GM12878 (cell line): ENCODE results near the gene FRRS1L. TPM values are rescaled to one million over a fixed set of nuclear protein-coding genes. Genes with fewer than 3 reads are reported as not detected.

Source experiments
- ATAC-seq: fragments of 200-7000 bp; cut with Tn5 transposase; 3 replicates; pipeline ENCODE4 v1.9.1; 2020; ENCODE audit warnings: mild to moderate bottlenecking, moderate library complexity
- BruUV-seq: library from RNA; stranded (reverse); fragments of 400-500 nt; replicated peaks from 2 replicates; lab custom pipeline; 2021; lab: Mats Ljungman, UMichigan
- CTCF ChIA-PET: fragments of 300-600 bp; sonication (Branson Sonifier 250); formaldehyde crosslinking; extraction: SDS; loops from one replicate; lab custom pipeline; 2021; ENCODE audit warnings: inconsistent platforms; lab: Yijun Ruan, JAX
- POLR2A ChIA-PET: fragments of 350-600 bp; formaldehyde crosslinking; extraction: SDS; loops from one replicate; lab custom pipeline; 2021; ENCODE audit warnings: inconsistent platforms; lab: Charles Lee
- RAD21 ChIA-PET: fragments of 300-600 bp; sonication (Branson Sonifier 250); formaldehyde crosslinking; loops from one replicate; lab custom pipeline; 2023; ENCODE audit warnings: antibody characterized with exemption; ENCODE audit not compliant: unreplicated experiment; lab: Charles Lee
- SMC1A ChIA-PET: fragments of 300-600 bp; sonication (Branson Sonifier 250); formaldehyde crosslinking; loops from one replicate; lab custom pipeline; 2023; ENCODE audit not compliant: unreplicated experiment, uncharacterized antibody; lab: Charles Lee
- DNase-seq: peaks from one replicate; pipeline ENCODE4 v3.0.0-alpha.2; 2011; ENCODE audit warnings: low read depth, low spot score
- FAIRE-seq: peaks from 3 replicates; lab custom pipeline; 2011; peaks lifted over from hg19 to GRCh38; lab: Jason Lieb, UNC
- H2AFZ ChIP-seq: 2 replicates; pipeline ENCODE4 v1.6.0; 2011; ENCODE audit warnings: low read depth, low read length, control low read depth; ENCODE audit not compliant: control insufficient read depth
- H3K27ac ChIP-seq: 2 replicates; pipeline ENCODE4 v1.5.1; 2011; ENCODE audit warnings: control low read depth; ENCODE audit not compliant: control insufficient read depth, insufficient read depth
- H3K27me3 ChIP-seq, 2 experiments: replicated peaks in 1 of 2; 2 replicates each; pipeline versions ENCODE4 v1.6.0 to v1.6.1; 2011; ENCODE audit warnings: low read length in 1 of 2; ENCODE audit not compliant: control insufficient read depth in 2 of 2, insufficient read depth in 2 of 2
- H3K36me3 ChIP-seq, 2 experiments: 2 replicates each; pipeline ENCODE4 v1.5.1; 2011; ENCODE audit warnings: low read length in 1 of 2; ENCODE audit not compliant: control insufficient read depth in 2 of 2, insufficient read depth in 2 of 2
- H3K4me1 ChIP-seq: 2 replicates; pipeline ENCODE4 v1.6.1; 2011; ENCODE audit warnings: mild to moderate bottlenecking, low read length, moderate library complexity, mixed read lengths; ENCODE audit not compliant: control insufficient read depth, insufficient read depth
- H3K4me2 ChIP-seq: 2 replicates; pipeline ENCODE4 v1.6.0; 2011; ENCODE audit warnings: control low read depth; ENCODE audit not compliant: control insufficient read depth, insufficient read depth
- H3K4me3 ChIP-seq: fragments of 200-600 bp; sonication (generic); 2 replicates; pipeline ENCODE4 v1.5.1; 2016
- H3K79me2 ChIP-seq: 2 replicates; pipeline ENCODE4 v1.6.0; 2011; ENCODE audit warnings: low read length; ENCODE audit not compliant: control insufficient read depth, insufficient read depth
- H3K9ac ChIP-seq: 2 replicates; pipeline ENCODE4 v1.8.0; 2011; ENCODE audit warnings: low read length, control low read depth, mixed read lengths; ENCODE audit not compliant: control insufficient read depth, insufficient read depth
- H3K9me3 ChIP-seq: replicated peaks from 3 replicates; pipeline ENCODE4 v1.5.1; 2011; ENCODE audit warnings: mild to moderate bottlenecking, low read length; ENCODE audit not compliant: control insufficient read depth, insufficient read depth
- H4K20me1 ChIP-seq: 2 replicates; pipeline ENCODE4 v1.6.0; 2011; ENCODE audit not compliant: control insufficient read depth, insufficient read depth
- BMI1 ChIP-seq: fragments of 450-650 bp; IDR thresholded peaks from 2 replicates; pipeline ENCODE4 v1.6.1; 2016; ENCODE audit warnings: mild to moderate bottlenecking, moderate library complexity, borderline replicate concordance
- CBX3 ChIP-seq: fragments of 200-600 bp; sonication (generic); IDR thresholded peaks from 2 replicates; pipeline ENCODE4 v1.6.1; 2016; ENCODE audit warnings: low read depth, borderline replicate concordance
- ESRRA ChIP-seq: IDR thresholded peaks from 2 replicates; pipeline ENCODE4 v1.6.1; 2012; ENCODE audit warnings: mild to moderate bottlenecking, low read length, improper control_type of control experiment
- IKZF1 ChIP-seq: fragments of 450-650 bp; conservative IDR thresholded peaks from 2 replicates; pipeline ENCODE4 v1.6.1; 2017; ENCODE audit warnings: antibody characterized with exemption, mild to moderate bottlenecking
- IKZF2 ChIP-seq, 2 experiments: fragments of 450-650 bp; IDR thresholded peaks; 2 replicates each; pipeline ENCODE4 v1.6.1; 2017; ENCODE audit warnings: mild to moderate bottlenecking in 2 of 2, moderate library complexity in 2 of 2
- JUNB ChIP-seq: IDR thresholded peaks from 2 replicates; pipeline ENCODE4 v1.6.1; 2016; ENCODE audit warnings: antibody characterized with exemption, mild to moderate bottlenecking
- MEF2B ChIP-seq: fragments of 450-650 bp; IDR thresholded peaks from 2 replicates; pipeline ENCODE4 v1.6.1; 2018; ENCODE audit warnings: mild to moderate bottlenecking, moderate library complexity; ENCODE audit not compliant: partially characterized antibody, poor library complexity, severe bottlenecking
- MLLT1 ChIP-seq: fragments of 450-650 bp; IDR thresholded peaks from 2 replicates; pipeline ENCODE4 v1.6.1; 2016; ENCODE audit warnings: mild to moderate bottlenecking
- MTA2 ChIP-seq: fragments of 450-650 bp; IDR thresholded peaks from 2 replicates; pipeline ENCODE4 v1.6.1; 2016; ENCODE audit warnings: low read depth, mild to moderate bottlenecking, moderate library complexity
- PAX5 ChIP-seq: IDR thresholded peaks from 2 replicates; pipeline ENCODE4 v1.6.1; 2011; ENCODE audit warnings: low read depth, low read length, borderline replicate concordance
- PBX3 ChIP-seq: IDR thresholded peaks from 2 replicates; pipeline ENCODE4 v1.6.1; 2011; ENCODE audit warnings: mild to moderate bottlenecking, low read depth, low read length, moderate library complexity; ENCODE audit not compliant: insufficient replicate concordance
- PML ChIP-seq: IDR thresholded peaks from 2 replicates; pipeline ENCODE4 v1.6.1; 2012; ENCODE audit warnings: low read length, inconsistent platforms
- POLR2AphosphoS5 ChIP-seq: IDR thresholded peaks from 2 replicates; pipeline ENCODE4 v1.6.1; 2011; ENCODE audit warnings: mild to moderate bottlenecking, low read length, inconsistent platforms
- ZNF384 ChIP-seq: IDR thresholded peaks from 2 replicates; pipeline ENCODE4 v1.6.1; 2012; ENCODE audit warnings: low read depth, mild to moderate bottlenecking, low read length, improper control_type of control experiment, borderline replicate concordance
- WGBS: methylation state at CpG from one replicate; pipeline ENCODE4 v1.1.6; 2016; ENCODE audit warnings: low lambda C conversion rate; ENCODE audit not compliant: insufficient replicate concordance, insufficient coverage; ENCODE audit errors: missing lambda C conversion rate; 5-methylcytosine and 5-hydroxymethylcytosine counted together
- in situ Hi-C: fragments of 300-500 bp; cut with MboI; formaldehyde crosslinking; loops from 9 replicates; pipeline ENCODE4 v1.14.3; 2018; ENCODE audit warnings: mixed read lengths
- intact Hi-C: fragments of 100-400 bp; cut with micrococcal nuclease; formaldehyde crosslinking; loops from one replicate; pipeline ENCODE4 v1.14.2; 2022; ENCODE audit not compliant: unreplicated experiment
- polyA plus RNA-seq, 11 experiments: library from polyadenylated mRNA; depleted of rRNA in 4 of 11; unstranded in 6 of 11; stranded (reverse) in 5 of 11; fragments of >200 nt; fragmentation: Nextera tagmentation in 4 of 11; fragmentation: Illumina TruSeq in 1 of 11; extraction: Ambion mirVana in 4 of 11; extraction: Trizol in 1 of 11; gene quantifications; 1 replicate in 1 of 11; 2 replicates in 10 of 11; pipeline versions ENCODE4 v1.2.1 to v1.2.3, GENCODE V29; 2011 to 2016; ENCODE audit warnings: inconsistent platforms in 2 of 11, missing spikeins in 2 of 11, low read depth in 1 of 11
- total RNA-seq, 4 experiments: library from RNA; depleted of rRNA in 3 of 4; stranded (reverse); fragments of >200 nt in 3 of 4; fragmentation: Illumina TruSeq in 1 of 4; extraction: Trizol in 1 of 4; gene quantifications; 2 replicates each; pipeline versions ENCODE4 v1.2.1 to v1.2.3, GENCODE V29; 2013 to 2021

The FRRS1L gene
- total and polyA plus RNA-seq, 10 of the 15 experiments (the other 5 are each of a cell fraction or from before 2014, with no cell fraction given) = not detected

GRCh38 chr9:109141375-109141774 is 25.7 kb downstream of the FRRS1L start:
- ChIA-PET POLR2A (no interaction called here), RAD21 (no interaction called here), CTCF (no interaction called here), SMC1A (no interaction called here)
- H3K9me3 ChIP-seq = no peaks in the 10 kb centered on the region
- BruUV-seq = no TSS peak
- H3K27me3 ChIP-seq = no peaks in the 10 kb centered on the region
- no peak overlapping the region for H3K9ac ChIP-seq
- no peaks in the 10 kb centered on the region for H3K4me1 ChIP-seq
- in situ Hi-C loops = no loop called here
- intact Hi-C loops = no loop called here
- H3K4me2 ChIP-seq = no peak overlapping the region
- no peak for FAIRE-seq
- H3K4me3 ChIP-seq = no peak overlapping the region
- H3K79me2 ChIP-seq = no peaks in the 10 kb centered on the region
- no peaks in the 10 kb centered on the region for H4K20me1 ChIP-seq
- DNase-seq = no peak
- no peak for ATAC-seq
- TF ChIP-seq MLLT1 = no peak
- TF ChIP-seq CBX3 = no peak
- TF ChIP-seq MEF2B = no peak
- TF ChIP-seq IKZF2 (IDR thresholded peaks at IDR 0.05) = no peak
- no peak for TF ChIP-seq POLR2AphosphoS5
- no peak for TF ChIP-seq PML
- TF ChIP-seq PAX5 = no peak
- no peak for TF ChIP-seq PBX3
- TF ChIP-seq IKZF1 = no peak
- TF ChIP-seq ZNF384 = no peak
- no peak for TF ChIP-seq BMI1
- TF ChIP-seq ESRRA = no peak
- TF ChIP-seq JUNB = no peak
- TF ChIP-seq MTA2 = no peak
- TF ChIP-seq, all 136 proteins: peak for 0
- no peak overlapping the region for H3K27ac ChIP-seq
- H2AFZ ChIP-seq = no peak overlapping the region
- no peaks in the 10 kb centered on the region for H3K36me3 ChIP-seq
- 66% methylated on average over 5 of the region's 5 CpGs for WGBS
